ENCODE measurements around the gene BNC2.
A peak's percentile ranks its signal among the peaks of the same experiment; 100 is the strongest.

The BNC2 gene

GRCh38 chr9:16690205-16690604 is 180.3 kb downstream of the BNC2 start:
- in situ Hi-C loops (cut with HindIII; ENCODE audit: low pct_ligation_motif_present, low sequenced_read_pairs) = no loop called here
- Histone ChIP-seq H3K27me3 (replicated peaks) (no peaks in the 10 kb centered on the region), H3K4me3 (ENCODE audit: low read depth, low read length) (no peak overlapping the region), H3K27ac (no peak overlapping the region), H3K36me3 (replicated peaks) (no peaks in the 10 kb centered on the region)
- no peak for TF ChIP-seq CTCF (IDR thresholded peaks at IDR 0.05; ENCODE audit: low read depth, low read length, missing control alignments)
- no peak for DNase-seq

- in situ Hi-C loops (cut with HindIII; ENCODE audit: low pct_ligation_motif_present, low sequenced_read_pairs) = no loop called here
- no peak for TF ChIP-seq CTCF (IDR thresholded peaks at IDR 0.05; ENCODE audit: low read depth, low read length, missing control alignments)
- peak; percentile 28 for DNase-seq
- Histone ChIP-seq H3K27me3 (replicated peaks) (no peaks in the 10 kb centered on the region), H3K27ac (peak overlapping the region; percentile 70), H3K4me3 (ENCODE audit: low read depth, low read length) (no peak overlapping the region), H3K36me3 (replicated peaks) (no peaks in the 10 kb centered on the region)
Observed at GRCh38 chr9:16689351-16689938, 181.0 kb downstream of the BNC2 start.

- no peak for DNase-seq
- TF ChIP-seq CTCF (IDR thresholded peaks at IDR 0.05; ENCODE audit: low read depth, low read length, missing control alignments) = no peak
- Histone ChIP-seq H3K27ac (peak overlapping the region; percentile 70), H3K36me3 (replicated peaks) (no peaks in the 10 kb centered on the region), H3K4me3 (ENCODE audit: low read depth, low read length) (no peak overlapping the region), H3K27me3 (replicated peaks) (no peaks in the 10 kb centered on the region)
- in situ Hi-C loops (cut with HindIII; ENCODE audit: low pct_ligation_motif_present, low sequenced_read_pairs) = no loop called here
Observed at GRCh38 chr9:16688814-16689213, 181.7 kb downstream of the BNC2 start.

GRCh38 chr9:16687678-16688369 is 182.6 kb downstream of the BNC2 start:
- in situ Hi-C loops (cut with HindIII; ENCODE audit: low pct_ligation_motif_present, low sequenced_read_pairs) = no loop called here
- Histone ChIP-seq H3K4me3 (ENCODE audit: low read depth, low read length) (no peak overlapping the region), H3K36me3 (replicated peaks) (no peaks in the 10 kb centered on the region), H3K27me3 (replicated peaks) (no peaks in the 10 kb centered on the region), H3K27ac (peak overlapping the region; percentile 70)
- no peak for TF ChIP-seq CTCF (IDR thresholded peaks at IDR 0.05; ENCODE audit: low read depth, low read length, missing control alignments)
- DNase-seq = peak; percentile 68

- Histone ChIP-seq H3K27ac (no peak overlapping the region), H3K27me3 (replicated peaks) (no peaks in the 10 kb centered on the region), H3K36me3 (replicated peaks) (no peaks in the 10 kb centered on the region), H3K4me3 (ENCODE audit: low read depth, low read length) (no peak overlapping the region)
- in situ Hi-C loops (cut with HindIII; ENCODE audit: low pct_ligation_motif_present, low sequenced_read_pairs) = no loop called here
- DNase-seq = no peak
- no peak for TF ChIP-seq CTCF (IDR thresholded peaks at IDR 0.05; ENCODE audit: low read depth, low read length, missing control alignments)
Observed at GRCh38 chr9:16683326-16683725, 187.1 kb downstream of the BNC2 start.
